Measurements from ENCODE around the gene PCGF1. TPM values are rescaled to one million over a fixed set of nuclear protein-coding genes. Genes with fewer than 3 reads are reported as not detected.

Gene PCGF1
- total RNA-seq, 1 experiment from 2014 or later, result 28.1 TPM

- no peak overlapping the region for H3K56ac ChIP-seq (ENCODE audit: insufficient read length, low read depth, low read length)
- H3K14ac ChIP-seq (ENCODE audit: insufficient read depth, low read length), result no peak overlapping the region
- no peak overlapping the region for H3K4ac ChIP-seq (ENCODE audit: low read depth, low read length)
- no peak overlapping the region for H2AFZ ChIP-seq (ENCODE audit: low read length)
- H3K4me2 ChIP-seq (ENCODE audit: insufficient read depth, insufficient read length, low read length), result peak overlapping the region; percentile 78
- H3K36me3 Mint-ChIP-seq (ENCODE audit: insufficient read depth in 1 of 3, low read depth in 3 of 3), result peaks cover 0 to 7% (median 4%) of the 10 kb centered on the region in 3 experiments; a peak in 6 of 7 replicates
- no peaks in the 10 kb centered on the region for H4K20me1 ChIP-seq (ENCODE audit: control insufficient read depth, insufficient read depth, insufficient read length)
- H3K18ac ChIP-seq (ENCODE audit: insufficient read length, low read depth, low read length), result no peak overlapping the region
- no peak overlapping the region for H3T11ph ChIP-seq (ENCODE audit: low read length)
- H3K4me1 ChIP-seq (ENCODE audit: insufficient read depth, low read length), result 0 out of 2 replicates have a peak, but pooled peaks cover 2% of the 10 kb centered on the region
- no peak overlapping the region for H3K27ac ChIP-seq (ENCODE audit: insufficient read length, low read depth, low read length)
- peak overlapping the region; percentile 74 to 85 for H3K4me3 Mint-ChIP-seq
- no peaks in the 10 kb centered on the region for H3K9me3 ChIP-seq (ENCODE audit: control insufficient read depth, low read depth, low read length)
- no peak overlapping the region for H4K91ac ChIP-seq (ENCODE audit: insufficient read length, low read depth, low read length)
- H3K4me1 Mint-ChIP-seq, result peaks cover 26% of the 10 kb centered on the region in 2 experiments
- no peak overlapping the region for H2BK5ac ChIP-seq (ENCODE audit: insufficient read length, low read length)
- H3K27me3 ChIP-seq (ENCODE audit: insufficient read depth, low read length), result no peaks in the 10 kb centered on the region; the same call in 1 of the 2 replicates
- H3K23ac ChIP-seq (ENCODE audit: insufficient read length, low read depth, low read length), result no peak overlapping the region
- H4K8ac ChIP-seq (replicated peaks; ENCODE audit: insufficient read length, low read depth, low read length), result no peak overlapping the region
- H3K79me1 ChIP-seq (ENCODE audit: insufficient read depth, low read depth, low read length, poor library complexity, severe bottlenecking), result no peaks in the 10 kb centered on the region
- no peak for DNase-seq
- no peak overlapping the region for H2BK20ac ChIP-seq (ENCODE audit: low read depth, low read length, poor library complexity, severe bottlenecking)
- no peaks in the 10 kb centered on the region for H3K9me3 Mint-ChIP-seq
- no peak overlapping the region for H2AK5ac ChIP-seq (ENCODE audit: insufficient read length, low read length)
- H3K79me2 ChIP-seq (ENCODE audit: insufficient read depth, low read length), result 0 out of 2 replicates have a peak, but pooled peaks cover 2% of the 10 kb centered on the region
- peaks cover 52% of the 10 kb centered on the region for H3K27me3 Mint-ChIP-seq (ENCODE audit: low read depth)
- H2BK12ac ChIP-seq (ENCODE audit: insufficient read length, low read depth, low read length), result no peak overlapping the region
- H2BK120ac ChIP-seq (ENCODE audit: low read depth, low read length, poor library complexity, severe bottlenecking), result no peak overlapping the region
- no peak overlapping the region for H4K5ac ChIP-seq (ENCODE audit: insufficient read length, low read depth, low read length)
- no CpG with 5 or more reads among the region's 26 CpGs for WGBS (ENCODE audit: extremely low coverage, insufficient read length, low lambda C conversion rate)
- H2BK15ac ChIP-seq (ENCODE audit: low read depth, low read length), result no peak overlapping the region
- TF ChIP-seq CTCF (conservative IDR thresholded peaks at IDR 0.05), result no peak
- peaks cover 8% of the 10 kb centered on the region for H3K23me2 ChIP-seq (ENCODE audit: insufficient read length, low read depth, low read length, poor library complexity, severe bottlenecking)
- no peak overlapping the region for H3K9ac ChIP-seq (ENCODE audit: extremely low read depth, insufficient read length, low read length)
- peak overlapping the region in 1 of 3 experiments; percentile 88; a peak in 1 of 7 replicates for H3K27ac Mint-ChIP-seq
These were observed 40.9 kb upstream of the PCGF1 start for GRCh38 chr2:74548285-74548899.

All from H9 (cell line).